Stimulated activated CD8-positive, alpha-beta memory T cell treated with anti-CD3 and anti-CD28 coated beads, Interleukin-7, amount 100 ng/mL, for 48 hours (primary cell): ENCODE data around the gene CXCR6.

ENCODE experiments used
- DNase-seq, 2 donors: peaks; one replicate each; pipeline ENCODE4 v3.0.0-alpha.2; 2020; ENCODE audit warnings: low read depth in 1 of 2; ENCODE audit errors: extremely low read depth in 1 of 2

Gene CXCR6

DNA sequence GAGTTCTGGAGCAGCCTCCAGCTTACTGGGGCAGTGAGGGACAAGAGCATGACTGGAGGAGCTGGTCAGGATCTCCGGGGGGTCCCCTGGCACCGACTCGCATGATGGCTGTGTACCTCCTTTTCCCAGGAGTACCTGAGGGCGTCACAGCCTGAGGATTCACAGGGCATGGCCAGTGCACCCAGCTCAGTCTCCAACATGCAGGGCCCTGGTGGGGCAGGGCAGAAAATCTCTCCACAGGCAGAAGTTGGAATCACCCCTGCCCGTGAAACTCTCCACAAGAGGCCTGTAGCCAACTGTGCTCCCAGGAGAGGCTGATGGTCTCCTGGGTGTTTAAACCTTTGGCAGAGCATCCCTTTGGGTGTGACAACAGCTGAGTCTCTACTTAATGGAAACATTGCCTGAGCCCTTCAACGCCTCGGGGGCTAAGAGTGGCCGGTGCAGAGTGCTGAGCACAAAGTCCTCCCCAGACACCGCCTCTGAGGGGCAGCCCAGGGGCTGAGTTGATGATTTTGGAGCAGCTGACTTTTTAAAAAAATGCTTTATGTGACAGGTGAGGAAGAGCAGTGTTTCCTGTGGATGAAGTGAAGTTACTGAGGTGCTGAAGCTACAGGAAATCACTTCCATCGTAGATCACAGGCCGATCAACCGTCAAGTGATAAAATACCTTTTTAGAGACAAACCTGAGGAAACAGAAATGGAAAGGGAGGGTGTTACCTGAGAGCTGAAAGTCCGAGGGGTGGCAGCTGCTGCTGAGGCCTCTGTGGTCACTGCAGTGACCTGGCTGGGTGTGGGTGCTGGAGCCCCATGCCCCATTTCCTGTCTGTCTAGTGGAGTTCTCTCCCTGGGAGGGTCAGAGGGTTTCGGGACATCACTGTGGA, 21.9 kb upstream of the CXCR6 start:
- DNase-seq, result no peak

DNA sequence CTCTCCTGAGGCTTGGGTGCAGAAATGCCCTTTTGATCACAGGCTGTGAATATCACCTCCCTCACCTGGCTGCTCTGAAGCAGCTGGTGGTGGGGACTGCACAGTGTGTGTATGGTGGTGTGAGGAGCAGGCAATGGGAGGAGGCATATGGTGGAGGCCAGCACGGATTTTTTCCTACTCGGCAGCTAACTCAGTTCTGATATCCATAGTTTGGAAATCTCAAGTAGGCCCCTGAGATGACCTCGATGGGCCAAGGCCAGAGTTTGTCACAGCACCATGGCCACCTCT, 21.3 kb upstream of the CXCR6 start:
- DNase-seq, result no peak

- no peak for DNase-seq
Measured at GRCh38 chr3:45922950-45923590, 20.2 kb upstream of the CXCR6 start.

- DNase-seq, result no peak
Measured at GRCh38 chr3:45923755-45924154, 19.5 kb upstream of the CXCR6 start.

GRCh38 chr3:45927881-45928280, 15.4 kb upstream of the CXCR6 start:
- no peak for DNase-seq

GRCh38 chr3:45929042-45929679, 14.1 kb upstream of the CXCR6 start:
- peak in 1 of 2 donors; percentile 33 for DNase-seq

DNA sequence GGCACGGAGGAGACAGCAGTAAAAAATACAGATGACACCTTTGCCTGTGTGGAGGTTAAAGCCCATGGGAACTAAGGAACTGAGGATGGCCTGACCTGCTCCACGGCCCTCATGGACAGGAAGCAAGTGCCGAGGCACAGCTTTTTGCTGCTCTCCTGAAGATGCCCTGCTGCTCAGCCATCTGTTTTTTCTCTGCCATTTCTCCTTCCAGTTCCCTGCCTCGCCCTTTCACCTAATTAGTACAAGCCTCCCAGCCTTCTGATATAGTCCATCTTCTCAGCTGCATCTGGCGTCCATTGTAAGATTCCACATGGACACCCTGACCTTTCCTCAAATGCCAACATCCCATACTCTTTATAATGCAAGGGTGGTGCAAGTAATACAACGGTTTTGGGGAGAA, 11.8 kb upstream of the CXCR6 start:
- DNase-seq, result no peak

DNA sequence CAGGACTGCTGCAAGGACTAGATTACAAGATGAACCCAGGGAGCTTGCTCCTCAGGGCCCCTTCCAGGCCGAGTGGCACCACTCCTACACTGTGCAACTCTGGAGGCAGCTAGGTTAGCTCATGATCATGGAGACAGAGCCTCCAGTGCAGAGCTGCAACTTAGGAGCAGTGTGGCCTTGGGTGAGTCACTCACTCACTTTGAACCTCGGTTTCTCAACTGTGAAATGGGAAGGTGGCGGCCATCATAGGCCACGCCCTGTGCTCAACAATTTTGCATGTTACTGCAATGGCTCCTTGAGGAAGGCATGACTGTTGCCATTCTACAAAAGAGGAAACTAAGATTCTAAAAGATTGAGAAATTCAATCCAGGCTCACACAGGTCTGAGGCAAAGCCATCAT, 11.2 kb upstream of the CXCR6 start:
- no peak for DNase-seq

- no peak for DNase-seq
Measured at GRCh38 chr3:45933591-45933990, 9.7 kb upstream of the CXCR6 start.

DNA sequence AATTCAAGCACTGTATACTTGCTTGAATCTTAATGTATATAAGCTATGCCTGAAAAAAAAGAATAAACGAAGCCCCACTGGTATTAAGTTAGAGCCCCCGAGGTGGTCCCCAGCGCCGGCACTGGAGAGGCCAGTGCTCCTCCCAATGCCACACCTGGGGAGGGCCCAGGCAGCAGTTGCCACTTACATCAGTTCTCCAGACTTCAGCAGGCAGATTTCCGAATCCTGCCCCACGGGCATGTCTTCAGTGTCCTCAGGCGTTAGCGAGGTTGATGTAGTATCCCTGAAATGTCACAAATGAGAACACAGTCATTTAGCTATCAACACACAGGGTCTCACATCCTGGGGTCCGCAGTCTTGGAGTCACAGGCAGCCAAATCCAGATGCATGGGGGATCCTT, 7.0 kb upstream of the CXCR6 start:
- DNase-seq, result no peak

DNA sequence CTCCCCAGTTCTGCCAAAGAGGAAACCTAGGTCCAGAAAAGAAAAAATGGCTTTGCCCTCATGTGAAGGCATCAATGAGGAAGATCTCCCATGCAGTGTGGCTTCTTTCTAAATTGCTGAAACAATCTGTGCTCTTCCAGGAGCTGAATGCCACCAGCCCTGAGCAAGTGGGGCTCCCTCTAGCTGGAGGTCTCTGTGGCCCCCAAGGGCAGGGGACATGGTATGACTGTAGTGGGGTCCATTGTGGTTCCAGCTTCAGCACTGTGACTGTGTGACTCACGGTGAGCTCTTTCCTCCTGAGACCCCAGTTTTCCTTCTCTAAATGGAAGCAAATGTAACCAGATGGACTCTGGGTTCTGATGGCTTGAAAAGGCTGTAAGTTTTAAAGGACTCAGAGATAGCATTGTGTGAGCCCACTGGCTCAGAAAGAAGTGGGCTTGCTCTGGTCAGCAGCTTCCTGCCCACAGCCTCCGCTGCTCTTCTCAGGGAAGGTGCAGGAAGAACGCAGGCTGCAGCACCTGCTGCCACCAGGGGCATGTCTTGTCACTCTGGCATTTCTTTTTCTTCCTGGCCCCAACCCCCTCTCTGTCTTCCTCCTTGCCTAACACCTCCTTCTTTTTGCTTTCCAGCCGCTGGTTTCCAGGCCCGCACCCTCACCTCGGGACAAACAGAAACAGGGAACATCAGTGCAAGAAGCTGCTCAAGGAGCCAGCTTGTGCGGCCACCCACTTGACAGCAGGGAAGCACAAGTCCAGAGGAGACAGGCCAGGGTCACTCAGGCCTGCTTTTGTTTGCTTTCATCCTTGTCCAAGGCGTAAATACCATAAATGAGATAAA, 5.8 kb upstream of the CXCR6 start:
- no peak for DNase-seq

- DNase-seq, result no peak
Measured at GRCh38 chr3:45938043-45938435, 5.2 kb upstream of the CXCR6 start.

GRCh38 chr3:45938864-45939263, 4.4 kb upstream of the CXCR6 start:
- peak; percentile 61 to 81 for DNase-seq

DNA sequence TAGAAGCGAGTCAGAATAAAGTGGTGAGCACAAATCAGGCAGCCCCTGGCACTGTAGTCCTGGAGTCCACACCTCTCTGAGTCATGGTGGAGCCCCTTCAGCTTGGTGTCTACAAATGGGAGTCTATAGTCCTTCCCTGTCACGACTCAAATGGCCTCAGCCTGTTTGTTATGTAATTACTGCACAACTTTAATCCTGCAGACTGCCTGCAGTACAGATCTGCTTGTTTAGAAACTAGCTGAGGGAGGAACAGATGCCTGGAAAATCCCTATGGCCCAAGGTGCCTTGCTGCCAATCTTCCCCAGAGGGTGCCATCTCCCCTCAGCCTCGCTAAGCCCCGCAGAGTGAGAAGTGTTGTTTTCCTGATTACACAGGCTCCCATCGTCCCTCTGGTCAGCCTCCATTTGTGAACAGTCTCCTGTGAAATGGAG, 3.9 kb upstream of the CXCR6 start:
- no peak for DNase-seq

DNA sequence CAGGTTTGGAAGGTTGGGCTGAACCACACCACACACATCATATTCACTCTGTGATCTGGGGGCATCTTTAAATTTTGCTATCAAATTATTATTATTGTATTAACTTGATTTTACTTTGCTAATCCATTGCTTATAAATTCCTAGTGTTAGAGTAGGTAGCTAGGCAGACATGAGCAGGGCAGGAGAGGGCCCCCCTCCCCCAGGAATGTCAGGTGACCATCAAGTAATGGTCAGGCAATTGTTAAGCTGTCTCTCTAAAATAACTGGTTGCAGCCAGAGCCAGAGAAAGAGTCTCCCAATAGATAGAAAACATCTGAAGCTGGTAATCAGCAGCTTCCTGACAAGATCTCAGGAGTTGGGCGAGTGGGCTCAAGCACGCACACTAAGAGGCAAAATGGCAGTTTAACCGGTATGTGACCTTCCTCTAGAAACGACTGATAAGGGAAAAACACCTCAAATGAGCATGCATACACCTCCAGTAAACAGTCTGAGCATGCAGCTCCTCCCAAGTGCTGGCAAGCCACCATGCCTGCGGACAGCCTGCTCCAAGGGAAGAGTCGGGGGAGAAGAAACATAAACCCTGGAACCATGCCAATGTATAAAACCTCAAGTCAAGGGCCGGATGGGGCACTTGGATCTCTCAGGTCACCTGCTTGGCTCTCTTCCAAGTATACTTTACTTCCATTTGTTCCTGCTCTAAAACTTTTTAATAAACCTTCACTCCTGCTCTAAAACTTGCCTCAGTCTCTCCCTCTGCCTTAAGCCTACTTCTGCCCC, 3.1 kb upstream of the CXCR6 start:
- no peak for DNase-seq

DNA sequence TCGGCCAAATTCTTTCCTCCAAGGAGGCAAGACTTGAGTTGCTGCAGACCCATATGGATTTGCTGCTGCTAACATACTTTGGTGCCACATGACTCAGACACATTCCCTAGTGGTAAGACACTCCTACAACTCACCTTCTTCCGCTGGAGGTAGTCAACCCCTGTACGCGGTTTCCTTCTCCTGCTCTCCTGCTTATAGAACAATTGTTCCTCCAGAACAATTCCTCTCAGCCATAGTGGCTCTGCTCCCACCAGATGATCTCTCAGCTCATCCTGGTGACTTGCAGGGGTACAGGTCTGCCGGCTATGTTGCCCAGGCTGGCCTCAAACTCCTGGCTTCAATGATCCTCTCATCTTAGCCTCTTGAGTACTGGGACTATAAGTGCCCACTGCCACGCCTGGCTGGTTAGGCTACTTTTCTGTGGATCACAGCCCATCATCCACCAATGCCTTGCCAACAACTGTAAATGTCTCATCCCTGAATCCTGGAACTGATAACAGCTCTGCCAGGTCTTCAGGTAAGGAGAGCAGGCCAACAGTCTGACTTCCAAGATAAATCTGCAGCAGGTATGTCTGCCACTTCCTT, 2.4 kb upstream of the CXCR6 start:
- no peak for DNase-seq

DNA sequence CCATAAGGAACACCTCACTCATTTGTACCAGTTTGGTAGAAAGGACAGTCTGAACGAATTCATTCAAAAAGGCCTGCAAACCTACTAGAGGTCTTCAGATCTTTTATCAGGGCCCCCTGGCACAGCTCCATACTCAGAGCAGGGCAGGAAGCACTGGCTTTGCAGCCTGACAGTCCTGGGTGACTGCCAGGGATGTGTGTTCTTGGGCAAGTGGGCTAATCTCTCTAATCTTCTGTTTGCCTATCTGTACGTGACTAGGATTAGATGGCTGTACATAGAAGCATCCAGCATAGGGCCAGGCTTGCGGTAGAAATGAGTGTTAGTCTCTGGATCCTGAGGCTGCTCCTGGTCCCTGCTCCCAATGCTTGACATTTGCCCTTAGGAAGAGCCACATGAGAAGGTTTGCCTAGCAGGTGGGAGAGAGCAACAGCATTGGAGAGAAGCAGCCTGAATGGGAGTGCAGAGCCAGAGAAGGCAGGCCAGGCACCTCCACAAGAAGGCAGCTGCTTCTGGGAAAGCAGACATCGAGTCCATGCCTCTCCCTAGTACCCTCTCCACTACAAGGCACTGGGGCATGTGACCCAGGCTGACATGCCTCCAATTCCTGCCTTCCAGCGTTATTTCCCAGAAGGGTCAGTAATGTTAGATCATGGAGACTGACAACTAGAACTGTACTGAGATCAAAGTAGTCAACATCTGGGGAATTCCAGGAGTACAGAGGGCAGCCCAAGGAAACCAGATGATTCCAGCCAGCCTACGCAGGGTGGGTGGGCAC, 1.0 kb upstream of the CXCR6 start:
- no peak for DNase-seq

- no peak for DNase-seq
Measured at GRCh38 chr3:45944830-45945620, 1.8 kb downstream of the CXCR6 start.

DNA sequence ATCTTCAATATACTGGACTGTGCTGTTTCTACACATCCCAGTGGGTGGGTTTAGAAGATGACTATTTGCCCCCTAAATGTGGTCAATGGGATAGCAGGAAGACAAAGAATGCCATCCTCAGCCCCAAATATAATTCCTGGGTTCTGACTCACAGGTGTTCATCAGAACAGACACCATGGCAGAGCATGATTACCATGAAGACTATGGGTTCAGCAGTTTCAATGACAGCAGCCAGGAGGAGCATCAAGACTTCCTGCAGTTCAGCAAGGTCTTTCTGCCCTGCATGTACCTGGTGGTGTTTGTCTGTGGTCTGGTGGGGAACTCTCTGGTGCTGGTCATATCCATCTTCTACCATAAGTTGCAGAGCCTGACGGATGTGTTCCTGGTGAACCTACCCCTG, 3.0 kb downstream of the CXCR6 start:
- no peak for DNase-seq
